Activated gamma-delta T cell (primary cell): ENCODE data around the gene SLC9A9.

Experiments used
- DNase-seq: peaks from one replicate; lab custom pipeline; 2025; lab: John Stamatoyannopoulos, UW

The SLC9A9 gene

GRCh38 chr3:143356839-143357238 lies 491.4 kb downstream of the SLC9A9 start:
- no peak for DNase-seq

GRCh38 chr3:143354342-143354741 lies 493.9 kb downstream of the SLC9A9 start:
- DNase-seq, result no peak

- no peak for DNase-seq
Measured at GRCh38 chr3:143352850-143353550, 495.3 kb downstream of the SLC9A9 start.

GRCh38 chr3:143351895-143352608 lies 496.2 kb downstream of the SLC9A9 start:
- no peak for DNase-seq

- DNase-seq, result no peak
Measured at GRCh38 chr3:143351354-143351753, 496.9 kb downstream of the SLC9A9 start.

- no peak for DNase-seq
Measured at GRCh38 chr3:143349455-143349854, 498.8 kb downstream of the SLC9A9 start.

- no peak for DNase-seq
Measured at GRCh38 chr3:143348486-143349327, 499.6 kb downstream of the SLC9A9 start.

- no peak for DNase-seq
Measured at GRCh38 chr3:143344516-143345165, 503.6 kb downstream of the SLC9A9 start.

- no peak for DNase-seq
Measured at GRCh38 chr3:143343944-143344343, 504.3 kb downstream of the SLC9A9 start.

- DNase-seq, result no peak
Measured at GRCh38 chr3:143343031-143343430, 505.2 kb downstream of the SLC9A9 start.

GRCh38 chr3:143339451-143339850 lies 508.8 kb downstream of the SLC9A9 start:
- no peak for DNase-seq

- no peak for DNase-seq
Measured at GRCh38 chr3:143337387-143337786, 510.9 kb downstream of the SLC9A9 start.

GRCh38 chr3:143334231-143334630 lies 514.0 kb downstream of the SLC9A9 start:
- DNase-seq, result no peak

GRCh38 chr3:143333367-143333766 lies 514.9 kb downstream of the SLC9A9 start:
- no peak for DNase-seq

- no peak for DNase-seq
Measured at GRCh38 chr3:143332026-143332425, 516.2 kb downstream of the SLC9A9 start.

GRCh38 chr3:143331350-143331749 lies 516.9 kb downstream of the SLC9A9 start:
- no peak for DNase-seq

- no peak for DNase-seq
Measured at GRCh38 chr3:143330296-143330868, 517.9 kb downstream of the SLC9A9 start.

- DNase-seq, result no peak
Measured at GRCh38 chr3:143329567-143330211, 518.6 kb downstream of the SLC9A9 start.

GRCh38 chr3:143328451-143328850 lies 519.8 kb downstream of the SLC9A9 start:
- no peak for DNase-seq

GRCh38 chr3:143326983-143327778 lies 521.1 kb downstream of the SLC9A9 start:
- no peak for DNase-seq
